NCI-H2107 treated with DMSO at 0.1 percent for 48 hours (cell line): ENCODE measurements around the gene AGBL4.
A peak's percentile ranks its signal among the peaks of the same experiment; 100 is the strongest.

ENCODE experiments used
- DNase-seq: peaks from one replicate; lab custom pipeline; 2025; ENCODE audit not compliant: unreplicated experiment; lab: John Stamatoyannopoulos, UW

Gene AGBL4

DNA sequence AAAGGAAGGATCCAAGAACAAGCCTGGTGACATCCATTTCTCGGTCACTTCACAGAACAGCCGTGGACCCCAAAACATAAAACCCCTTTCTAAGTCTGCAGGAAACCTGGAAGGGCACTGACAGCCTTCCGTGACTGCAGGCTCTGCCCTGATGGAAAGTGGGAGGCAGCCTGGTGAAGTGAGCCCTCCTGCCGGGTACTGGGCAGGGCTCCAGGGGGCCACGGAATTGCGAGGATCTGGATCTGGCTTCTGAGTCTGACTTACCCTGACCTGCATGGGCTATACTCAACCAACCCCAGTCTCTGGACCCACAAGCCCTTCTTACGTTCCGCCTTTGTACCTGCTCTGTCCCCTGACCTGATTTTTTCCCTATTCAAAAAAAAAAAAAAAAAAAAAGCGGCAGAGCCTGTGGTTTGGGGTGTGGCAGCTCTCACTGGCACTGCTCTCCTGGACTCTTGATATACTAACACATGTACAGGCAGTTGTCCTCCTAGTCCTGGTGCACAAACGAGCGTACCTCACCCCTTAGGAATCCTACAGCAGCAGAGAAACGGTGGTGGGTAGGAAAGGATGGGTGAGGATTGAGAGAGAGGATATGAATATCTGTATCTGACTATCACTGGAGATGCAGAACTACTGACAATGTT, 1330.0 kb downstream of the AGBL4 start:
- DNase-seq, result peak; percentile 31

DNA sequence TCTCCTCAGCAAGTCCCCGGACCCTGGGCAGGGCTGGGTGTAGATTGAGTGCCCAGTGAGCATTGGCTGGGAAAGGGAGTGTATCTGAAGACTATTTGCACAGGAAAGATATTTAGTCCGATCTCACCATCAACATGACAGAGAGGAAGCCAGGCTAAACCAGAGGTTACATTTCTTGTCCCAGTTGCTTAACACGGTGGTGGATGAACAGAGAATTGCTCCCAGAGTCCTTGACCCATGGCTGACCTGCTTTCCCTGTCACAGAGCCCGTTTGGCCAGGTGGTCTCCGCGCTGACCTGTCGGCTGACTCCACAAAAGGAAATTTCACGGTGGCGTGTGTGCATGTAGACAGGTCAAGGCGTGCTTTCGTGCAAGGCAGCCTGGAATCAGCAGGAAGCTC, 1330.6 kb downstream of the AGBL4 start:
- no peak for DNase-seq

DNA sequence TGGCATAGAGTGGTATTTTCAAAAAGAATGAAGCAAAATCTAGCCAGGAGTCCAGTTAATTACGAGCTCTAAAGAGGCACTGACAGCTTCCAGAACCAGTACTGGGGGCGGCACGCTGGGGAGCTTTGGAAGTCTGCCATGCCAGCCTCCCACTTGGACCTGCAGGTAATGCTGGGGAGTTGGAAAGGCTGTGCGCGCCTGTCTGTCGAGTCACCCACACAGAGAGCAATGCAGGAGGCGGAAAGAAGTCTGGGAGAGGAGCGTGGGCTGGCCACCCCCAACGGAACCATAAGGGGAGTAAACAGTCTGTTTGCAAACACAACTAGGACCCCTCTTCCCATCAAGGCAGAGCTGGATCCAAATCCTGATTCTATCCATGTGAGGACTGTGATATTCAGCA, 1331.5 kb downstream of the AGBL4 start:
- DNase-seq, result no peak

DNA sequence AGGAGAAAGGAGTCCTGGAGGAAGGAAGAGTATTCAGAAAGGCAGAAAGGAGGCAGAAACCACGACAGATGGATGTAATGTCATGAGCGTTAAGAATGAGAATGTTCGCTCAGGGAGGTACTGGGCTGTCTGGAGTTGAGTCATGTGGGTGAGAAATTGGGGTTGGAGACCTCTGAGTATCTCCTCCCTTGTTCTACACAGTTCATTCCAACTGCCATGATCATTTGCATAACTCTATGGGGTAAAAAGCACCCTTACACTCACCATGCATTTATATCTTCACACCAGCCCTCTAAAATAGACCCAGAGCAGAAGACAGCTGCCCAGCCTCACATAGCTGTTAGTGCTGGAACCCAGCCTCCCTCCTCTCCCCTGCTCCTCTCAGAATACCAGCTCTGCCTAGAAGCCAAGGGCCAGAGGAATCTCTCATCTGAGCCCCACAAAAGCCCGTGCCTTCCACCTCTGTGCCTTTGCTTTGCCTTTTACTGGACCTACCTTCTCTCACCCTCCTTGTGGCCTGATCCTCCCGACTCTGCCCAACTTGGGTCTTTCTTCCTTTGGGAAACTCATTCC, 1332.2 kb downstream of the AGBL4 start:
- no peak for DNase-seq

DNA sequence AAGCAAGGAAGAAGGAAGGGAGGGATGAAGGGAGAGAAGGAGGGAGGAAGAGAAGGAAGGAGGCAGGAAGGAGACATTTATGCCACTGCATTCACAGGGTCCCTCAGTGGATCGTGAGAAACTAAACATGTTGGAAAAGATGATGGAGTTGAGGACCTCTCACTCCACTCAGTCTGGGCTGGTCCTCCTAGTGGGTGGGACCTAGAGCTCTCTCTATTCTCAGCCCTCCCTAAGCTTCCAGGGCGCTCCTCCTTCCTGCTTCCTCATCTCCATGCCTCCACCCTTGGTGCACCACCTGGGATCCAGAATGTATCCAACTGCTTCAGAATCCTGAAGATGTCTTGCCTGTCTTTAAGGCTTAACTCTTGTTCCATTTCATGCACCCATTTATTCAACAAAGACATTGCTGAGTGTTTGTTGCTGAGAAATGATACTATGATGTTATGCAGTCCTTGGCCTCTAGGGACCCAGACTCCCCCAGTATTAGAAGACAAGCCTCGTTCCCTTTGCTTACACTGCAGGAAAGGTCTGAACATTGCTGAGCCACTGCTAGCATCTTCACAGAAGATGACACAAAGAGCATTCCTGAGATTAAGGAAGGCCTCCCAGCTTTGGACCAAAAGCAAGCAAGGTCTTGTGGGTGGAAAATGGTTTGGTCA, 1335.5 kb downstream of the AGBL4 start:
- no peak for DNase-seq

DNA sequence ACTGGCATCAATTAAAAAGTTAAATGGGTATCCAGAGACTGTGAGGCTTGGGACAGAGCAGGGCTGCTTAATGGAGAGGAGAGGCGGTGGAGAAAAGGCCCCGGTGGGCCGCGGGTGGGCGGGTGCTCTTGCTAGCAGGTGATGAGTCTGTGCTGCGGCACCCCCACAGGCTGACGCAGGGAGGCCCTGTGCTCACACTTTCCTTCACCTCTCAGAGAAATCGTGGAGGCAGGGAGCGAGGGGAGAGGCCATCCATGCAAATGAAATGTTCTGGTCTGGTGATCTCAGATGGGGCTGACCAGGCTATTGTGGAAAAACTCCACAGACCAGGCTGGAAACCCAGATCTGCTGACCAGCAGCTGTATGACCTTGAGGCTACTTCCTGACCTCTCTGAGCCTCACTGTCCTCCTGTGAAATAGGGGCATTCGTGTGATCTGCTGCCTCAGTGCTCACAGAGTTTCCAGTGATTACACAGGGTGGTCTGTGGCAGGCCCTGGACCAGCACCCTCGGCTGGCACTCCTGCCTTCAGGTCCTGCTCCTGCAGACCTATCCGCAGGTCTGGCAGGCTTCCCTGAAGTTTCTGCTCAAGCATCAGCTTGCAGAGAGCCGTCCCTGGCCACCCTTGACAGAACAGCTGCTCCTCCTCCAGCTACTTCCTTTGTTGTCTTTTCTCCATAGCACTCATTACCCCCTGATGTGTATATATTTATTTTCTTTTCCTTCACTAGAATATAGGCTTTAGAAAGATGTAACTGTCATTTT, 1336.3 kb downstream of the AGBL4 start:
- peak; percentile 14 for DNase-seq

DNA sequence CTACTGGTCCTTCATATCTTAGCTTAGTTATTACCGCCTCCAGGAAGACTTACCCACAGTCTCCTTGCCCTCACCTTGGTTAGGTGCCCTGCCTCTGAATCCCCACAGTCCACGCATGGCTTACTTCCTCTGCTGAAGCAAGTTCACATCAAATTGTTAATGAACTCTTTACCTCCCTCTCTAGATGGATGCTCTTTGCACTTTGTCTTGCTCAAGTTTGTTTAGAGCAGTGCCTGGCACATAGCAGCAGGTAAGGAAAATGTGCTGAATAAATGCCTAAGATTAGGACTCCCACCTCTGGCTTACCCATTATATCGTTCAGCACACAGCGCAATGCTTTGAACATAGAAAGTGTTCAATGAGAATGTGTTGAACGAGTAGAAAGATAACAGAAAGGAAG, 1337.6 kb downstream of the AGBL4 start:
- no peak for DNase-seq

DNA sequence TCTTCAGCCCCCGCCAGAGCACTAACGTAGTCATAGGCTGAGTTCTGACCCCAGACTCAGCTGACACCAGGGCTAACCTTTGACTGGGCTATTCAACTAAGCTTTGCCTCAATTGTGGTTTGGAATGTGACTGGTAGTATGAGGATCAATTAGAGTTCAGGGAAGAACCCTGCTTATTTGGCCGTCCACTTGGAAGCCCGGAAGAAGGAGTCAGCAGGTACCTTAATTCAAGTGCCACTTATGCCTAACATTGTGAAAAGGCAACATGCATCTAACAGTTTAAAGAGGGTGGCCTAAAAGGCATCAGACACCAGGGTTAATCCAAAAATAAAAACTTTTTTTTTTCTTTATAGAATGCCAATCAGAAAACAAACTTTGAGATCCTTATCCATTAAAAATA, 1339.4 kb downstream of the AGBL4 start:
- peak; percentile 22 for DNase-seq

DNA sequence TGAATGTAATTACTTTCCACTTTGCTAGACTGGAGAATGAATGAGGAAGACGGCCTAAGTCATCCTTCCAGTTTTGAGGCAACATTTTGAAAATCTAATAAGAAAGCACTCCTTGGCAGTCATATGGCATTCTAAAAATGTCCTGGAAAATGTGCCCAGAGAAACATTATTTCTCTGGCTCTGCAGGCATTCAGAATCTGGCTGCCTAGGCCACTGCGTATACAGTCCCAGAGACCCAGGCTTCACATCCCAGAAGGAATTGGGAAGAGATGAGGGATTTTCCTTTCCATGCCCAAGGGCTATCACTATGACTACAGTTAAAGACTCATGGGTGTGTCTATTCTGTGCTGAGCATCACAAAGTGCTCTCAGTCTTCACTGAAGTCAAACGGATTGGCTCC, 1339.9 kb downstream of the AGBL4 start:
- DNase-seq, result no peak

DNA sequence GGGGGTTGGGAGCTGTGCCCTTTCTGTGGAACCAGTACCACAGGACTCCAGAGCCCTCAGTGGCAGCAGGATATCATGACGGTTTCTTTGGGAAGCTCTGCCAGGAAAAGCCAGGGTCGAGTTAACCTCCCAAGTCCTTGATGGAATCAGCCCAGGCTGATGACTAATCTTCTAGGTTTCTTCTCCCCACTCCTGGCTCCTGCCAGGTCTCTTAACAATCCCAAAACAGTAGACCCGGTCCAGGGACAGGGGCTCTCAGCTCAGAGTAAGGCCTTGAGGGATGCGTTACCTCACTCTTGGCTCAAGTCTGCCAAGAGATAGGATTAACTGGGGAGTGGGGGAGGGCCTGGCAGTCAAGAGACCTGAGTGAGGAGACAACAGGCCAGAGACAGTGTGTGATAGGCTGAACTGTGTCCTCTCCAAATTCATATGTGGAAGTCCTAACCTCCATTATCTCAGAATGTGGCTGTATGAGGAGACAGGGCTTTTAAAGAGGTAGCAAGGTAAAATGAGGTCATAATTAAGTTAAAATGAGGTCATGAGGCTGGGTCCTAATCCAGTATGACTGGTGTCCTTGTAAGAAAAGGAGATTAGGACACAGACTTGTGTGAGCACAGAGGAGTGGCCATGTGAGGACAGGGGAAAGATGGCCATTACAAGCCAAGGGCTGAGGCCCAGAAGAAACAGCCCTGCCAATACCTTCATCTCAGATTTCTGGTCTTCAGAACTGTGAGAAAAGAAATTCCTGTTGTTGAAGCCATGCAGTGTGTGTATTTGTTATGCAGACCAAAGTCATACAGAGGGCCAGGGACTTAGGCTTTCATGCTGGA, 1342.1 kb downstream of the AGBL4 start:
- DNase-seq, result no peak

DNA sequence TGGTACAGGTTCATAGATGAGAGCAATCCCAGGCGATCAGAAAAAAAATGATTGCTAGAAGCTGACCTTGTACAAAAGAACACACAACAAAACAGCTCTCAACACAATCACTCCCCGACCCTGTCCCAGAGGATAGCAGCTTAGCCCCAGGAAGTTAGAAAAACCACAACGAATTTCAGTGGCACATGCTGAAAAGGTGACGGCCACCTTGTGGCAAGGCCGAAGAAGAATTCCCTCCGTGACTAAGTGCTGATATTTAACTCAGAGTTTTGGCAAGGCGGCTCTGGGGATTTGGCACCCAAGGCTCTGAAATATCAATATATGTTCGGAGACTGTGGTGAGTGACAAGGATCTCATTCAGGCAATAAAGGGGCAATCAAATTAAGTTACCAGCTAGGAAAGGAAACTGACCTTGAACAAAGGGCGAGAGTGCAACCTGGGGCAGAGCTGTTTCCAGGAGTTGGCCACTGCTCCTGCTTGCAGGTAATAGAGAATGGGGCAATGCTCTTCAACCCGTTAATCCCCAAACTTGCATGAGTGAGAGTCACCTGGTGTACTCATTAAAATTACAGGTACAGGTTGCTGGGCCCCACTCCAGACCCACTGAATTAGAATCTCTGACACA, 1343.2 kb downstream of the AGBL4 start:
- DNase-seq, result peak; percentile 42

DNA sequence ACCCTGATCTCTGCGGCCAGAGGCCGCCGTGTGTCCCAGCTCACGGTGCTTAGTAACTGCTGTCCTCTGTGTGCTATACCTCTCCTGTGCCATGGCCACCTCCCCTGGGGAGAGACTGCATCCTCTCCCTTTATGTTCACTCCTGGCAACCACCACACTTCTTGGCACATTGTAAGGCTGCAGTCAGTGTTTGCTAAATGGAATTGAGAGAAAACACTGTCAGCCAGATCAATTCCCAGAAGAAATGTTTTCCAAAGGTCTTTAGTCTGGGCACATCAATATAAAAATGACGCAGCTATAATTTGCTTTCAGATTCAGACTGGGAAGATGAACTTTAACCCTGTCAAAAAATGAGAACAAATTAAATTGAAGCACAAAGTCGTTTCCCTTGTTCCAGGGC, 1343.9 kb downstream of the AGBL4 start:
- no peak for DNase-seq

DNA sequence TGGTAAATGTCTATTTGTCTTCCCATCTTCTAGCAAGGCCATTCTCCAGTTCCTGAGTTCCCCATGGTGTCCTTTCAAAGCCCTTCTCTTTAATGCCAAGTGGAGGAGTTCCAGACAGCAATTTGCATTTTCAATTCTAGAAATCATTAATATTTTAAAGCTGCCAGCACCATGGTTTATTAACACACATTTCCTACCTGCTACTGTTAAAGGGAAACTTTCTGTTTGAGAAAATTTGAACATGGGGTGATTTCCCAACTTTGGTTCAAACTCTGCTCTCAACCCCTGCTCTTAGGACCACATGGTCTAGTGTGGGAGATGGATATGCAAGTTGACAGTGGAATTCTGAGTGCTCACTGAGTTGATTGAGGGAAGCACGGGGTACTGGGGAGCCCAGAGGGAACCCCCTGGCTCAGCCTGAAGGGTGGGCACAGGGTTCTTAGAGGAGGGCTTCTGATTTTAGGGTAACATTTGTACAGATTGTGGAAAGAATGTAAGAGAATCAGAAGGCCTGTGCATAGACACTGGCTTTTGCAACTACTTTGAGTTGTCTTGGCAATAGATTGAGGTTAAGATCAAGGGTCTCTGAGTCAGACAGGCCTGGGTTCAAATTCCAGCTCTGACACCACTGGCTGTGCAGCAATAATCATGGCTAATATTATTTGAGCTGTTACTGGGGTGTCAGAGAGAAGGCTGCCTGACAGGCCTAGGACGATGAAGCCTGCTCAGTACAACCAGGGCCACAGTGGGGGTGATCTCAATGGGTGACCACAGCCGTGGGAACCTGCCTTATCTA, 1344.8 kb downstream of the AGBL4 start:
- DNase-seq, result no peak

DNA sequence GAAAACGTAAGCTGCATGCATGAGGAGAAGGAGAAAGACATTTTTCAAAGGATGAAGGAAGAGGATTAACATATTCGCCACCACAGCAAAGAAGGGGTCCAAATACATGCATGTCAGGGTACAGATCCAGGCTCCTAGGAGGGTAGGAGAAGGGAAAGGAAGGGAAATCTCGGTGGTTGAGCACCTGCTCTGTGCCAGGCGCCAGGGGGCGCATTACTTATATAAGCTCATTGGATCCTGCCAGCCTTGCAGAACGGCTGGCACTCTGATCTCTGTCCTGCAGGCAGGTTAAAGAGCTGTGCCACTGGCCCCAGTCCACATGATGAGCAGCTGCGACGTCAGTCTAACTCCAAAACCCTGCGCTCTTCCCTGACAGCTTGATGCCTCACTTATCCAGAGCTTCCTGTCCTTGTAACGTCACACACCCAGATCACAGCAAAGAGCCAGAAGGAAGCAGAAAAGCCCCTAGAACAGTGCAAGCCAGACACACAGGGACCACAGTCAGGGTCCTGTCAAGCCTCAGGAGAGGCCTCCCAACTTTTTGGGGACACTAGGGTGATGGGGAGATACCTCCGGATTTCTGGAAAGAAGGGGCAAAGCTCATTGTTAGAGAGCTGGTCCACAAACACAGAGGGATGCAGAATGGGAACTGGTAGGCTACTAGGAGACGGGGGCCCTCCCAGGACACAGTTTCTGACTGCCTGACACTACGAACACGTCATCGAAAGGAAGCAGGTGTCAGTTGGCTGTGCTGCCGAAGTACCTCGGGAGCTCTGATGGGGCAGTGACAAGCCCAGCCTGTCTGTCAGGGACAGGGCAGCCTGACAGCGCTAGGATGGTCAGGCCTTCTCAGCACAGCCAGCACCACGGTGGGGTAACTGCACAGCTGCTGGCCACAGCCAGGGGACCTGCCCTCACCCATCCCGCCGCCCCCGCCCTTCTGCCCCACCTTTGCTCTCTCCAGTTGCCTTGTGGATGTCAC, 1346.2 kb downstream of the AGBL4 start:
- DNase-seq, result peak; percentile 59

DNA sequence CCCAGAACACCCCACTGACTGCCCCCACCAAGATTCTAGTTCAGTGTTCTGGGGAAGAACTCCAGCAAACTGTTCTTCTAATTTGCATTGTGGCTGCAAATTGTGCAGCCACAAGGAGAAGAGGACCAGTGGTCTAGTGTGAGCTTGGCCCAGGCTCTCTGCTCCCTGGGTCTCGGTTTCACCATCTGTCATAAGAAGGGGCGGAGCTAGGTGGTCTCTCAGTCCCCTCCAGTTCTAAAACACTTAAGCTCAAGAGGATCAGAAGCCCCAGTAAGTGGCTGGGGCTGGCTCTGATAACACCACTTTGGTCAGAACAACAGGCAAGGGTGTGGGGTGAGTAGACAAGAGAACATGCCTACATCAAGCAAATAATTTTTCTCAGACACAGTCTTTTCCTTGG, 1346.9 kb downstream of the AGBL4 start:
- no peak for DNase-seq

DNA sequence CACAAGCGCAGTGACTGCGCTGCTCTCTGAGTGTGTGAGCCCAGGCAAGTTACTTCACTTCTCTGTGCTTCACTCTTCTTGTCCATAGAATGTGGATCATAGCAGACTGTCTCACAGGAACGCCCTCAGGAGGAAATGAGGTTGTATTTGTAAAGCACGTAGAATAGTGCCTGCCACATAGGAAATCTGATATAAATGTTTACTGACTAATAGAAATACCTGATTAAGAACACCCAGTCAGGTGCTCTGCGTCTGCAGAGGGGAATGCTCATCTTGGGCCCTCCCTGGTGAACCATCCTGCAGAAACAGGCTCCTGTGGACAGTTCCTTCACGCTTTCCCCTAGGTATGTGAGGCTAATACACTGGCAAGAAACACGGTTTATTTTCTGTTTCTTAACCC, 1347.4 kb downstream of the AGBL4 start:
- DNase-seq, result no peak

DNA sequence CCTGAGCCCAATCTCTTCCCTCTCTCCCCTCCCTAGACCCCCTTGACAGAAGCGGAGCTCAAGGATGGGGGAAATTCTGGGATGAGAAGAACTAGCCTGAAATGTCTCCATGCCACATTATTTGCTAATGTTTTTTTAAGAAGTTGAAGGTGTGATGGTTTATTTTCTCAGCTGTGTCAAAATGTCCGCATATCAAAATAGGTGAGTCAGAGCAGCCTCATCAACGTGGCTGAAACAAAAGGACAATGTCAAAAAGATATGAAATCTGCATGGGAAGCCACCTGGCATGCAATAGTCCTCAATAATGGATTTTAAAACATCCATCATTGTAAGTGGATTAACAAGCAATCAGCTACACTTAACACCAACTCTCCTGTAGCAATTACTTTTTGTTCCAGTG, 1348.5 kb downstream of the AGBL4 start:
- DNase-seq, result no peak

DNA sequence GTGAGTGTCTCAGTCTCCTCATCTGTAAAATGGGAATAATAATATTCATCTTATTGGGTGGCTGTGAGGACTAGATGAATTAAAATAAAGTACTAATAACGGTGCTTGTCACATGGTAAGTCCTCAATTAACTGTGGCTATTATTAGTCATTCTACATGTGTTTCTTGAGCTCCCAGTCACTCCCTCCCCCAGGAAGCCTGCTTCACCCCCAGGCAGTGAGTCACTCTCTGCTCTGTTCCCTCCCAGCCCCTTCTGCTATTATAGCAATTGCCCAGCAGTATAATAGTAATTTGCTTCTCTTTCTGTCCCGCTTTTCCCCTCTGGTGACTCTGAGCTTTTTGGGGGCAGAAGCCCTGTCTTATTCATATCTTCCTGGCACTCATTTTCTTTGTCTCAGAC, 1349.1 kb downstream of the AGBL4 start:
- no peak for DNase-seq
